Measurements from ENCODE around the gene RNF208.

RNF208 gene

DNA sequence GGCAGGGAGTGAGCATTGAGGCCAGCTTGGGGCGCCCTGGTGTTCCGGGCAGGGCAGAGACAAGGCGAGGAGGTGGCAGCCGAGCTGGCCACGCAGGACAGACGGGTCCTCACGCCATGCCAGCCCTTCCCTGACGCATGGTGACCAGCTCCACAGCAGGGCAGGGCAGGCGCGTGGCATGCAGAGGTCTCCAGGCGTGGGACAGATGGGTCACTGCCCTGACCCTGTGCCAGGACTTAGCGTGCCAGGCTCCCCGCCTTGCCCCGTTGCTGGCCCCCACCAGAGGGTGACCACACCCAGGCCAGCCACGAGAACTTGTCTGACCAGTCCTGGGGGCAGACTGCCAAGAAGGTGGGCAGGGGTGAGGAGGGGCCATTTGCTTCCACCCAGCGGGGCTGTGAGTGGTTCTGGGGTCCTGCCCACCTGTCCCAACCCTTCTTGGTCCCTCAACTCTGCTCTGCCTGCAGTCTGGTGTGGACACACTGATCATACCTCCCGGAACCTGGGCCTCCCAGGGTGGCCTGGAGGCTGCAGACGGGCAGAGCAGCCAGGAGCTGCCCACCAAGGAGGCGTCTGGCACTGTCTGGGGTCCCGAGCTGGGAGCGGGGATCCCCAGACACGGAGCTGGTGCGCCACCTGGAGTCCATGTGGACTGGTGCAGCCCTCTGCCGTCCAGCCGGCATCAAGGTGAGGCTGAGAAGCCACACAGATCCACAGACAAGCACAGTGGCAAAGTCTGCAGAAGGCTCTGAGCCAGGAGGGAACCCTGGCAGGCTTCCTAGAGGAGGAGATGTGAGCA lies 5.2 kb upstream of the RNF208 start, which contains the start of gene RNF224:
Gene RNF224 (plus strand): TSS at position 449 of the 799 bp plus-strand sequence. CDS start 834 bp downstream, outside the sequence.
- DNase-seq = peak; percentile 78

GRCh38 chr9:137226338-137227053 lies 4.5 kb upstream of the RNF208 start:
- no peak for DNase-seq

DNA sequence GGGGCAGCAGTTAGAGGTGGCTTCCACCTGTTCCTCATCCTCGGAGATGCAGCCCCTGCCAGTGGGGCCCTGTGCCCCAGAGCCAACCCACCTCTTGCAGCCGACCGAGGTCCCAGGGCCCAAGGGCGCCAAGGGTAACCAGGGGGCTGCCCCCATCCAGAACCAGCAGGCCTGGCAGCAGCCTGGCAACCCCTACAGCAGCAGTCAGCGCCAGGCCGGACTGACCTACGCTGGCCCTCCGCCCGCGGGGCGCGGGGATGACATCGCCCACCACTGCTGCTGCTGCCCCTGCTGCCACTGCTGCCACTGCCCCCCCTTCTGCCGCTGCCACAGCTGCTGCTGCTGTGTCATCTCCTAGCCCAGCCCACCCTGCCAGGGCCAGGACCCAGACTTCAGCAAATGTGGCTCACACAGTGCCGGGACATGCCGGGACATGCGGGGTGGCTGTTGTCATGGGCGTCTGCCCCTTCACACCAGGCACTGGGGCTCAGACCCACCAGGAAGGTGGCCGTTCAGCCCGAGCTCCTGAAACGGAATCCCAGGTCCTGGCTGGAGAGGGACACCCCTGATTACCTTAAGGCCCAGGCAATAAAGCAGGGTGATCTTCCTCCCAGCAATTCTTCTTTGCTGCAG lies 3.8 kb upstream of the RNF208 start:
- DNase-seq = no peak

GRCh38 chr9:137224830-137225694 lies 3.0 kb upstream of the RNF208 start, which contains the start of gene CYSRT1:
CYSRT1 (plus strand) TSS chr9:137225174; CDS start chr9:137225622, 448 bp downstream.
- no peak for DNase-seq

- peak; percentile 99 for DNase-seq
These were observed 1.3 kb upstream of the RNF208 start for GRCh38 chr9:137223078-137223970.

GRCh38 chr9:137221506-137222111 lies 431 bp downstream of the RNF208 start:
- DNase-seq = no peak

- no peak for DNase-seq
These were observed 940 bp downstream of the RNF208 start for GRCh38 chr9:137221095-137221505.

- DNase-seq = no peak
These were observed 1.5 kb downstream of the RNF208 start for GRCh38 chr9:137220317-137221094.

DNA sequence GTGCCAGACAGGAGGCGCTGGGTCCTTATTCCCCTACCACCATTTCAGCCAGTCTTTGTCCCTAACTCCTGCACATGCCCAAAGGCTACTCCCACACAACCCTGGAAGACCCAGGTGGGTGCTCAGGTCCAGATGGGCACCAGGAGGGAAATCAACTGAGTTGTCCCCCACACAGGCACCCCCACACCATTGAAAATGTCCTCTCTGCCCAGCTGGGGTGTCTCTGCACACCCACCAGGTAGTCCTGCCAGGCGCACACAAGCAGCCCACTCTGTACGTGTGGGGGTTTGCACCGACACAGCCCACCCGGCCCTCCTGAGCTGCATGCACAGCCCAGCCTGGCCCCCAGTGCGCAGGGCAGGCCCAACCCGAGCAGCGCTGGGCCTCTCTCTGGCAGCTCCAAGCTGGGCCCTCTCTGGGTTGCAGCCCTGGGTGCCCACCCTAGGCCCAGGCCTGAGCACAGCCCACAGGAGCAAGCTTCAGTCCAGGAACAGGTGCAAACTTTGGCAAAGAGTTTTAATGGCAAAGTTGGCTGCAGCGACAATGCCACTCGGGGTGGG lies 2.2 kb downstream of the RNF208 start:
- DNase-seq = no peak

GRCh38 chr9:137218754-137219271 lies 3.2 kb downstream of the RNF208 start:
- no peak for DNase-seq

DNA sequence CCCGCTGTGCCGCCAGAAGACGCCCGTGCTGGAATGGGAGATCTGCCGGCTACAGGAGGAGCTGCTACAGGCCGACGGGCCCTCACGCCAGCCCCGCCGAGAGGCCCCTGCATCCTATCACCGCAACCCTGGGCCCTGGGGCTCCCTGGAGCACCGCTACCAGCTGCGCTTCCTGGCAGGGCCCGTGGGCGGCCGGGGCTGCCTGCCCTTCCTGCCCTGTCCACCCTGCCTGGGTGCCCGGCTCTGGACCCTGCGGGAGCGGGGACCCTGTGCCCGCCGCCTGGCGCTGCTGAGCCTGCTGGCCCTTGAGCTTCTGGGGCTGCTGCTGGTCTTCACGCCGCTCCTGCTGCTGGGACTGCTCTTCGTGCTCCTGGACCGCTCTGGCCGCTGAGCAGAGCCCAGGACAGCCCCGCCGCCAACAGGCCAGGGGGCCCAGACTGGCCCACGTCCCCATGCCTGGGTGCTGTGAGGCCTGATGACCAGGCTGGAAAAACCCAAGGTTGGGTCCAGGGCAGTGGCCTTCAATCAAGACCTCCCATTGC lies 3.8 kb downstream of the RNF208 start:
- no peak for DNase-seq

GRCh38 chr9:137217276-137218211 lies 4.5 kb downstream of the RNF208 start:
- no peak for DNase-seq

GRCh38 chr9:137216188-137216965 lies 5.7 kb downstream of the RNF208 start:
- DNase-seq = no peak

DNA sequence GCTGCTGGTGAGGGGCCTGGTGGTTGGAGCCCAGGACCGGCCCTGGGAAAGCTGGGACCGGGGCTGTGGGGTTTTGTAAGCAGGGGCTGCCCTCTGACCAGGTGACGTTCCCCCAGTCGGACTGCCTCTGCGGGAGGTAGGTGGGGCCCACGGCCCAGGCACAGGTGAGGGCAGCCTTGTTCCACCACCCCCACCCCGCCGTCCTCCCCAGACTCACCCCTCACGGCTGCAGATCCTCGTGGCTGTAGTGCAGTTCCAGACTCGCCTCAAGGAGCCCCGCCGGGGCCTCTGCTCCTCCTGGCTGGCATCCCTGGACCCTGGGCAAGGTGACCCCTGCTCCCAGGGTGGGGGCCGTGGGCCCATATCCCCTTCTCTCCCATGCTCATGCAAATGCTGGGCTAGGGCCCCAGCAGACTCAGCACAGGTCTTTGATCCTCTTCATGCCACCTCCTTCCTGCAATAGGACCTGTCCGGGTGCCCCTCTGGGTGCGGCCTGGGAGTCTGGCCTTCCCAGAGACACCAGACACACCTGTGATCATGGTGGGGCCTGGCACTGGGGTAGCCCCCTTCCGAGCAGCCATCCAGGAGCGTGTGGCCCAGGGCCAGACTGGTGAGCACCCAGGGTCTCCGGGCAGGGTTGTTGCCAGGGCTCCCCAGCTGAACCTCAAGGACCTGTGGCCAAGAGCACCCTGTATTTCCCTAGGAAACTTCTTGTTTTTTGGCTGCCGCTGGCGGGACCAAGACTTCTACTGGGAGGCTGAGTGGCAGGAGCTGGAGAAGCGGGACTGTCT lies 6.6 kb downstream of the RNF208 start:
- no peak for DNase-seq

- no peak for DNase-seq
These were observed 7.4 kb downstream of the RNF208 start for GRCh38 chr9:137214620-137215019.

Data from T-helper 9 cell (primary cell).